Measurements from ENCODE around the gene HK1. TPM values are rescaled to one million over a fixed set of nuclear protein-coding genes. Genes with fewer than 3 reads are reported as not detected.

The HK1 gene
- total and polyA plus RNA-seq, 4 donors = 1.8 to 166 (median 7.4) TPM

GRCh38 chr10:69408318-69409175 lies 130.3 kb downstream of the HK1 start (continued):
- TF ChIP-seq ZBTB33 (IDR thresholded peaks at IDR 0.05) (no peak), ATF3 (IDR thresholded peaks at IDR 0.05) (no peak), RAD21 (IDR thresholded peaks at IDR 0.05) (peak; percentile 49 to 65)

- H3K27me3 ChIP-seq (ENCODE audit: control insufficient read depth in 4 of 4, insufficient read depth in 4 of 4, low read length in 3 of 4) = no peaks in the 10 kb centered on the region
- no peaks in the 10 kb centered on the region for H3K36me3 ChIP-seq (ENCODE audit: control insufficient read depth in 4 of 4, insufficient read depth in 3 of 4, low read depth in 1 of 4, low read length in 3 of 4)
- 32% methylated on average over 7 of the region's 7 CpGs for WGBS
- TF ChIP-seq MAX (IDR thresholded peaks at IDR 0.05) (no peak), RAD21 (IDR thresholded peaks at IDR 0.05) (no peak), RXRA (IDR thresholded peaks at IDR 0.05) (no peak)
- peak overlapping the region in 2 of 3 donors; percentile 40 to 54 for H3K4me3 ChIP-seq (ENCODE audit: low read depth in 1 of 3, low read length in 3 of 3)
- H3K4me1 ChIP-seq (ENCODE audit: control insufficient read depth in 4 of 4, insufficient read depth in 4 of 4, low read length in 3 of 4) = peaks cover 0 to 4% (median 2%) of the 10 kb centered on the region in 4 donors
- H3K27ac ChIP-seq (ENCODE audit: low read depth in 1 of 2, low read length in 2 of 2) = peak overlapping the region; percentile 68 to 86
- no peaks in the 10 kb centered on the region for H3K9me3 ChIP-seq (ENCODE audit: control insufficient read depth in 4 of 4, low read length in 3 of 4)
- no peak for DNase-seq (ENCODE audit: low spot score)
- H3K9ac ChIP-seq (ENCODE audit: low read depth in 1 of 2, low read length in 2 of 2) = peak overlapping the region in 1 of 2 donors; percentile 9
These were observed 130.8 kb downstream of the HK1 start for GRCh38 chr10:69409176-69409495.

GRCh38 chr10:69409968-69410367 lies 131.7 kb downstream of the HK1 start:
- H3K9me3 ChIP-seq (ENCODE audit: control insufficient read depth in 4 of 4, low read length in 3 of 4) = no peaks in the 10 kb centered on the region
- no peaks in the 10 kb centered on the region for H3K36me3 ChIP-seq (ENCODE audit: control insufficient read depth in 4 of 4, insufficient read depth in 3 of 4, low read depth in 1 of 4, low read length in 3 of 4)
- no peak overlapping the region for H3K9ac ChIP-seq (ENCODE audit: low read depth in 1 of 2, low read length in 2 of 2)
- WGBS = 68% methylated on average over 6 of the region's 6 CpGs
- TF ChIP-seq ZBTB33 (IDR thresholded peaks at IDR 0.05) (no peak), SP1 (IDR thresholded peaks at IDR 0.05) (no peak), HNF4A (conservative IDR thresholded peaks at IDR 0.05) (no peak)
- H3K27ac ChIP-seq (ENCODE audit: low read depth in 1 of 2, low read length in 2 of 2) = no peak overlapping the region
- DNase-seq (ENCODE audit: low spot score) = no peak
- H3K4me3 ChIP-seq (ENCODE audit: low read depth in 1 of 3, low read length in 3 of 3) = no peak overlapping the region
- H3K27me3 ChIP-seq (ENCODE audit: control insufficient read depth in 4 of 4, insufficient read depth in 4 of 4, low read length in 3 of 4) = no peaks in the 10 kb centered on the region
- peaks cover 0 to 4% (median 2%) of the 10 kb centered on the region in 4 donors for H3K4me1 ChIP-seq (ENCODE audit: control insufficient read depth in 4 of 4, insufficient read depth in 4 of 4, low read length in 3 of 4)

- no peaks in the 10 kb centered on the region for H3K27me3 ChIP-seq (ENCODE audit: control insufficient read depth in 4 of 4, insufficient read depth in 4 of 4, low read length in 3 of 4)
- no peak overlapping the region for H3K27ac ChIP-seq (ENCODE audit: low read depth in 1 of 2, low read length in 2 of 2)
- no peak for TF ChIP-seq ZBTB33 (IDR thresholded peaks at IDR 0.05)
- no peak for TF ChIP-seq RXRA (IDR thresholded peaks at IDR 0.05)
- TF ChIP-seq EGR1 (IDR thresholded peaks at IDR 0.05; ENCODE audit: low read depth in 2 of 2) = no peak
- TF ChIP-seq NR2F2 (IDR thresholded peaks at IDR 0.05) = no peak
- no peak for TF ChIP-seq REST (IDR thresholded peaks at IDR 0.05)
- no peaks in the 10 kb centered on the region for H3K9me3 ChIP-seq (ENCODE audit: control insufficient read depth in 4 of 4, low read length in 3 of 4)
- no peak overlapping the region for H3K4me3 ChIP-seq (ENCODE audit: low read depth in 1 of 3, low read length in 3 of 3)
- no peaks in the 10 kb centered on the region for H3K36me3 ChIP-seq (ENCODE audit: control insufficient read depth in 4 of 4, insufficient read depth in 3 of 4, low read depth in 1 of 4, low read length in 3 of 4)
- DNase-seq (ENCODE audit: low spot score) = no peak
- peaks cover 0 to 4% (median 2%) of the 10 kb centered on the region in 4 donors for H3K4me1 ChIP-seq (ENCODE audit: control insufficient read depth in 4 of 4, insufficient read depth in 4 of 4, low read length in 3 of 4)
- H3K9ac ChIP-seq (ENCODE audit: low read depth in 1 of 2, low read length in 2 of 2) = no peak overlapping the region
- 88% methylated on average over 10 of the region's 10 CpGs for WGBS
These were observed 132.2 kb downstream of the HK1 start for GRCh38 chr10:69410487-69410886.

Measured in liver (tissue), 9 donors.